ENCODE results near the gene SARS2.

The SARS2 gene

DNA sequence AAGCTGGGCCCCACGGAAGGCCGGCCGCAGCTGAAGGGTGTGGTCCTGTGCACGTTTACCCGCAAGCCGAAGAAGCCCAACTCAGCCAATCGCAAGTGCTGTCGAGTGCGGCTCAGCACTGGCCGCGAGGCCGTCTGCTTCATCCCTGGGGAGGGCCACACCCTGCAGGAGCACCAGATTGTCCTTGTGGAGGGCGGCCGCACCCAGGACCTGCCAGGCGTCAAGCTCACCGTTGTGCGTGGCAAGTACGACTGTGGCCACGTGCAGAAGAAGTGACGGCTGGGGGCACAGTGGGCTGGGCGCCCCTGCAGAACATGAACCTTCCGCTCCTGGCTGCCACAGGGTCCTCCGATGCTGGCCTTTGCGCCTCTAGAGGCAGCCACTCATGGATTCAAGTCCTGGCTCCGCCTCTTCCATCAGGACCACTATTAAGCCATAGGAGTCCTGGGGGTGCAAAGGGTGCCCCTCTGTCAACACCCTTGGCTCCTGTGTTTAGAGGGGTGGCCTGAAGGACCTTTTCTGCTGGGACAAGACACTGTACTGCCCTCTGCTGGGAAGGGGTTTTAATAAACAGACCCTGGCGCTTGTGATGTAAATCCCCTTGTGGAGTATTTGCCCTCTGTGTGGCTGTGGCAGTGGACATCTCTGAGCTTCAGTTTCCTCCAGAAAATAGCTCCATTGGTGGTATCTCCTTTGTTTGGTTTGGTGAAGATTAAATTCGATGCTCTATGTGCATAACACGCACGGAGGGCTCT lies 2.0 kb upstream of the SARS2 start:
- Histone ChIP-seq H3K9ac (ENCODE audit: low read length) (no peak overlapping the region), H3K79me2 (ENCODE audit: insufficient read depth, low read length) (peaks cover 48% of the 10 kb centered on the region)

DNA sequence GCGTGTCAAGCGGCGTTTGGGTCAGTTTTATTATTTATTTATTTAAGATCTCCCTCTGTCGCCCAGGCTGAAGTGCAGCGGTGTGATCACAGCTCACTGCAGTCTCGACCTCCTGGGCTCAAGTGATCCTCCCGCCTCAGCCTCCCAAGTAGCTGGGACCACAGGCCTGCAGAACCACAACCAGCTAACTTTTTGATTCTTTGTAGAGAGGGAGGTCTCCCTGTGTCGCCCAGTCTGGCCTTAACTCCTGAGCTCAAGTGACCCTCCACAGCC lies 894 bp upstream of the SARS2 start:
- Histone ChIP-seq H3K27ac (ENCODE audit: low read depth, low read length) (no peak overlapping the region), H3K79me2 (ENCODE audit: insufficient read depth, low read length) (peaks cover 51% of the 10 kb centered on the region), H3F3A (ENCODE audit: insufficient read depth) (no peaks in the 10 kb centered on the region), H3K4me2 (ENCODE audit: low read depth, low read length, poor library complexity, severe bottlenecking) (peak overlapping the region; percentile 58), H3K9me2 (replicated peaks; ENCODE audit: insufficient read depth, low read length) (no peaks in the 10 kb centered on the region), H2AFZ (ENCODE audit: low read depth, low read length, severe bottlenecking) (no peak overlapping the region), H3K36me3 (ENCODE audit: low read length) (peaks cover 11% of the 10 kb centered on the region), H3K4me3 (ENCODE audit: insufficient read depth, low read length, poor library complexity, severe bottlenecking) (peak overlapping the region; percentile 74), H3K9ac (ENCODE audit: low read length) (peak overlapping the region; percentile 72), H4K20me1 (ENCODE audit: low read depth, low read length) (no peaks in the 10 kb centered on the region), H3K9me3 (ENCODE audit: insufficient read depth, low read length) (peaks cover 6% of the 10 kb centered on the region; the same call in 1 of the 2 replicates), H3K27me3 (ENCODE audit: low read length) (no peaks in the 10 kb centered on the region)
- no peak for TF ChIP-seq EZH2phosphoT487 (conservative IDR thresholded peaks at IDR 0.05; ENCODE audit: low read length)
- TF ChIP-seq CTCF (IDR thresholded peaks at IDR 0.05; ENCODE audit: insufficient read depth, low read length, poor library complexity, severe bottlenecking): no peak

More for the DNA sequence above, 2.0 kb upstream of the SARS2 start:
- H3F3A ChIP-seq (ENCODE audit: insufficient read depth): no peaks in the 10 kb centered on the region
- peak overlapping the region; percentile 58 for H3K4me2 ChIP-seq (ENCODE audit: low read depth, low read length, poor library complexity, severe bottlenecking)
- peaks cover 6% of the 10 kb centered on the region; the same call in 1 of the 2 replicates for H3K9me3 ChIP-seq (ENCODE audit: insufficient read depth, low read length)
- H4K20me1 ChIP-seq (ENCODE audit: low read depth, low read length): no peaks in the 10 kb centered on the region
- H3K36me3 ChIP-seq (ENCODE audit: low read length): peaks cover 11% of the 10 kb centered on the region
- no peaks in the 10 kb centered on the region for H3K27me3 ChIP-seq (ENCODE audit: low read length)
- H3K27ac ChIP-seq (ENCODE audit: low read depth, low read length): no peak overlapping the region
- TF ChIP-seq CTCF (IDR thresholded peaks at IDR 0.05; ENCODE audit: insufficient read depth, low read length, poor library complexity, severe bottlenecking) (no peak), EZH2phosphoT487 (conservative IDR thresholded peaks at IDR 0.05; ENCODE audit: low read length) (no peak)
- H3K9me2 ChIP-seq (replicated peaks; ENCODE audit: insufficient read depth, low read length): no peaks in the 10 kb centered on the region
- H2AFZ ChIP-seq (ENCODE audit: low read depth, low read length, severe bottlenecking): no peak overlapping the region
- no peak overlapping the region for H3K4me3 ChIP-seq (ENCODE audit: insufficient read depth, low read length, poor library complexity, severe bottlenecking)

GRCh38 chr19:38930776-38931520 lies 385 bp upstream of the SARS2 start, which contains the start of gene MRPS12:
MRPS12 (plus strand) TSS chr19:38930944; CDS start chr19:38931295, 351 bp downstream.
- Histone ChIP-seq H3K9me3 (ENCODE audit: insufficient read depth, low read length) (peaks cover 6% of the 10 kb centered on the region; the same call in 1 of the 2 replicates), H2AFZ (ENCODE audit: low read depth, low read length, severe bottlenecking) (peak within 1 kb of the TSS; percentile 66), H3K79me2 (ENCODE audit: insufficient read depth, low read length) (peaks cover 51% of the 10 kb centered on the region), H3K36me3 (ENCODE audit: low read length) (peaks cover 11% of the 10 kb centered on the region), H3K27ac (ENCODE audit: low read depth, low read length) (peak within 1 kb of the TSS; percentile 86), H3F3A (ENCODE audit: insufficient read depth) (no peaks in the 10 kb centered on the region), H3K9me2 (replicated peaks; ENCODE audit: insufficient read depth, low read length) (no peaks in the 10 kb centered on the region), H4K20me1 (ENCODE audit: low read depth, low read length) (no peaks in the 10 kb centered on the region), H3K27me3 (ENCODE audit: low read length) (no peaks in the 10 kb centered on the region), H3K4me3 (ENCODE audit: insufficient read depth, low read length, poor library complexity, severe bottlenecking) (peak within 1 kb of the TSS; percentile 74), H3K4me2 (ENCODE audit: low read depth, low read length, poor library complexity, severe bottlenecking) (peak within 1 kb of the TSS; percentile 72), H3K9ac (ENCODE audit: low read length) (peak within 1 kb of the TSS; percentile 72)
- no peak for TF ChIP-seq EZH2phosphoT487 (conservative IDR thresholded peaks at IDR 0.05; ENCODE audit: low read length)
- no peak for TF ChIP-seq CTCF (IDR thresholded peaks at IDR 0.05; ENCODE audit: insufficient read depth, low read length, poor library complexity, severe bottlenecking)
